Measurements from ENCODE around the gene SMNDC1.

- TF ChIP-seq CTCF (IDR thresholded peaks at IDR 0.05) (no peak), POLR2A (IDR thresholded peaks at IDR 0.05) (no peak)
These were observed 29.5 kb downstream of the SMNDC1 start for GRCh38 chr10:110275128-110275729.
